ENCODE results near the gene CMBL.

GRCh38 chr5:10259899-10260298 lies 47.8 kb downstream of the CMBL start:
- TF ChIP-seq, protein P1, sequence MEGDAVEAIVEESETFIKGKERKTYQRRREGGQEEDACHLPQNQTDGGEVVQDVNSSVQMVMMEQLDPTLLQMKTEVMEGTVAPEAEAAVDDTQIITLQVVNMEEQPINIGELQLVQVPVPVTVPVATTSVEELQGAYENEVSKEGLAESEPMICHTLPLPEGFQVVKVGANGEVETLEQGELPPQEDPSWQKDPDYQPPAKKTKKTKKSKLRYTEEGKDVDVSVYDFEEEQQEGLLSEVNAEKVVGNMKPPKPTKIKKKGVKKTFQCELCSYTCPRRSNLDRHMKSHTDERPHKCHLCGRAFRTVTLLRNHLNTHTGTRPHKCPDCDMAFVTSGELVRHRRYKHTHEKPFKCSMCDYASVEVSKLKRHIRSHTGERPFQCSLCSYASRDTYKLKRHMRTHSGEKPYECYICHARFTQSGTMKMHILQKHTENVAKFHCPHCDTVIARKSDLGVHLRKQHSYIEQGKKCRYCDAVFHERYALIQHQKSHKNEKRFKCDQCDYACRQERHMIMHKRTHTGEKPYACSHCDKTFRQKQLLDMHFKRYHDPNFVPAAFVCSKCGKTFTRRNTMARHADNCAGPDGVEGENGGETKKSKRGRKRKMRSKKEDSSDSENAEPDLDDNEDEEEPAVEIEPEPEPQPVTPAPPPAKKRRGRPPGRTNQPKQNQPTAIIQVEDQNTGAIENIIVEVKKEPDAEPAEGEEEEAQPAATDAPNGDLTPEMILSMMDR (IDR thresholded peaks at IDR 0.05) = no peak
- TF ChIP-seq POLR2A (IDR thresholded peaks at IDR 0.05) = no peak
- no peak for TF ChIP-seq POLR2AphosphoS5 (IDR thresholded peaks at IDR 0.05)
